ENCODE data around the gene CCL15. TPM values are rescaled to one million over a fixed set of nuclear protein-coding genes. Genes with fewer than 3 reads are reported as not detected.
A peak's percentile ranks its signal among the peaks of the same experiment; 100 is the strongest.
"Not testable (repeated sequence)": the region's sequence is repeated elsewhere in the genome, so short reads cannot be mapped to it uniquely, and the experiment has no call there.

CCL15 gene
- total and polyA plus RNA-seq, 2 donors (not counting 3 experiments of a cell fraction or from before 2014, with no cell fraction given): not detected

GRCh38 chr17:35998018-35998545, 3.3 kb downstream of the CCL15 start:
- CTCF ChIA-PET: interaction anchor here (0.8 to 1.7 kb wide), 3 partner anchors 11 to 29 kb away, joined by 3 read pairs; no protein-coding TSS in a partner anchor

GRCh38 chr17:35995346-35995745, 6.0 kb downstream of the CCL15 start:
- H3K4me1 ChIP-seq (ENCODE audit: control insufficient read depth, extremely low read depth, insufficient read depth, low read length); intact Hi-C loops (cut with micrococcal nuclease); H3K9me3 ChIP-seq (replicated peaks; ENCODE audit: control insufficient read depth, insufficient read depth, low read length); H3K79me2 ChIP-seq (ENCODE audit: control insufficient read depth, insufficient read depth, low read length); H4K20me1 ChIP-seq (replicated peaks; ENCODE audit: control insufficient read depth, extremely low read depth, insufficient read depth, low read length); H3K4me2 ChIP-seq (ENCODE audit: insufficient read depth, low read length); BruUV-seq (replicated peaks); FAIRE-seq; POLR2A ChIA-PET; H3K4me3 ChIP-seq (replicated peaks in 1 of 3; ENCODE audit: insufficient read depth in 1 of 3, low read depth in 1 of 3, low read length in 3 of 3); H2AFZ ChIP-seq (ENCODE audit: low read depth, low read length); H3K36me3 ChIP-seq (ENCODE audit: control insufficient read depth in 2 of 2, extremely low read depth in 1 of 2, insufficient read depth in 2 of 2, low read length in 2 of 2); dilution Hi-C loops (cut with MboI; ENCODE audit: extremely low pct_ligation_motif_present, low sequenced_read_pairs); DNase-seq (ENCODE audit: low read depth, low spot score); H3K9ac ChIP-seq (replicated peaks; ENCODE audit: extremely low read depth, insufficient read depth, low read length); H3K27ac ChIP-seq (ENCODE audit: insufficient read depth, low read depth, low read length); CTCF ChIA-PET; H3K9me1 ChIP-seq (replicated peaks; ENCODE audit: control insufficient read depth, extremely low read depth, insufficient read depth, low read length); H3K27me3 ChIP-seq (ENCODE audit: control insufficient read depth in 2 of 2, insufficient read depth in 2 of 2, low read length in 2 of 2): not testable (repeated sequence)

More at GRCh38 chr17:35998018-35998545, 3.3 kb downstream of the CCL15 start:
- Histone ChIP-seq H3K4me1 (ENCODE audit: control insufficient read depth, extremely low read depth, insufficient read depth, low read length) (no peaks in the 10 kb centered on the region), H2AFZ (ENCODE audit: low read depth, low read length) (peak overlapping the region; percentile 45), H3K27ac (ENCODE audit: insufficient read depth, low read depth, low read length) (no peak overlapping the region), H4K20me1 (replicated peaks; ENCODE audit: control insufficient read depth, extremely low read depth, insufficient read depth, low read length) (no peaks in the 10 kb centered on the region), H3K9me3 (replicated peaks; ENCODE audit: control insufficient read depth, insufficient read depth, low read length) (no peaks in the 10 kb centered on the region), H3K79me2 (ENCODE audit: control insufficient read depth, insufficient read depth, low read length) (no peaks in the 10 kb centered on the region), H3K4me2 (ENCODE audit: insufficient read depth, low read length) (no peak overlapping the region), H3K4me3 (replicated peaks in 1 of 3; ENCODE audit: insufficient read depth in 1 of 3, low read depth in 1 of 3, low read length in 3 of 3) (no peak overlapping the region), H3K9ac (replicated peaks; ENCODE audit: extremely low read depth, insufficient read depth, low read length) (no peak overlapping the region), H3K36me3 (ENCODE audit: control insufficient read depth in 2 of 2, extremely low read depth in 1 of 2, insufficient read depth in 2 of 2, low read length in 2 of 2) (no peaks in the 10 kb centered on the region), H3K27me3 (ENCODE audit: control insufficient read depth in 2 of 2, insufficient read depth in 2 of 2, low read length in 2 of 2) (peaks cover 0 to 2% of the 10 kb centered on the region in 2 experiments), H3K9me1 (replicated peaks; ENCODE audit: control insufficient read depth, extremely low read depth, insufficient read depth, low read length) (no peaks in the 10 kb centered on the region)
- no TSS peak for BruUV-seq (replicated peaks)
- dilution Hi-C loops (cut with MboI; ENCODE audit: extremely low pct_ligation_motif_present, low sequenced_read_pairs): no loop called here
- no peak for TF ChIP-seq GATA2 (IDR thresholded peaks at IDR 0.05; ENCODE audit: insufficient read depth, insufficient read length, low read depth, low read length)
- POLR2A ChIA-PET: no interaction called here
- intact Hi-C loops (cut with micrococcal nuclease): no loop called here
- FAIRE-seq (no peak), DNase-seq (ENCODE audit: low read depth, low spot score) (no peak)

Data from endothelial cell of umbilical vein (primary cell).